Stomach smooth muscle (tissue), 2 donors: ENCODE results near the gene P2RY8.

Experiments
- H3K27ac ChIP-seq: one replicate; pipeline ENCODE4 v1.7.0; 2013; ENCODE audit warnings: mild to moderate bottlenecking, low read length, inconsistent platforms
- H3K27me3 ChIP-seq, 2 donors: one replicate each; pipeline ENCODE4 v1.7.0; 2013; ENCODE audit warnings: low read length in 2 of 2; ENCODE audit not compliant: insufficient read depth in 2 of 2, control insufficient read depth in 1 of 2
- H3K36me3 ChIP-seq, 2 donors: one replicate each; pipeline ENCODE4 v1.7.0; 2013; ENCODE audit warnings: low read length in 2 of 2; ENCODE audit not compliant: control insufficient read depth in 2 of 2, insufficient read depth in 2 of 2
- H3K4me1 ChIP-seq: one replicate; pipeline ENCODE4 v1.7.0; 2013; ENCODE audit warnings: low read length; ENCODE audit not compliant: control insufficient read depth, insufficient read depth
- H3K4me3 ChIP-seq, 2 donors: one replicate each; pipeline ENCODE4 v1.7.0; 2013; ENCODE audit warnings: low read length in 2 of 2
- H3K9ac ChIP-seq, 2 donors: one replicate each; pipeline ENCODE4 v1.7.0; 2013; ENCODE audit warnings: low read length in 2 of 2, mild to moderate bottlenecking in 1 of 2
- H3K9me3 ChIP-seq, 2 donors: one replicate each; pipeline ENCODE4 v1.7.0; 2013; ENCODE audit warnings: low read length in 2 of 2; ENCODE audit not compliant: control insufficient read depth in 2 of 2
- donor health status: healthy.
- donor health status: Pancreatic carcinoma.

The P2RY8 gene

GRCh38 chrX:1421433-1422134 is 115.4 kb downstream of the P2RY8 start:
- peaks cover 40 to 55% of the 10 kb centered on the region in 2 donors for H3K36me3 ChIP-seq
- H3K27ac ChIP-seq, result no peak overlapping the region
- no peaks in the 10 kb centered on the region for H3K27me3 ChIP-seq
- H3K9me3 ChIP-seq, result peaks cover 2 to 13% of the 10 kb centered on the region in 2 donors
- H3K4me3 ChIP-seq, result no peak overlapping the region
- H3K9ac ChIP-seq, result no peak overlapping the region
- no peaks in the 10 kb centered on the region for H3K4me1 ChIP-seq

GRCh38 chrX:1420371-1420770 is 116.6 kb downstream of the P2RY8 start:
- H3K36me3 ChIP-seq, result peaks cover 42 to 54% of the 10 kb centered on the region in 2 donors
- no peaks in the 10 kb centered on the region for H3K27me3 ChIP-seq
- no peak overlapping the region for H3K4me3 ChIP-seq
- no peaks in the 10 kb centered on the region for H3K4me1 ChIP-seq
- peaks cover 2 to 13% of the 10 kb centered on the region in 2 donors for H3K9me3 ChIP-seq
- no peak overlapping the region for H3K9ac ChIP-seq
- H3K27ac ChIP-seq, result no peak overlapping the region

- Histone ChIP-seq H3K27me3 (no peaks in the 10 kb centered on the region), H3K27ac (no peak overlapping the region), H3K9me3 (peaks cover 2 to 13% of the 10 kb centered on the region in 2 donors), H3K4me1 (no peaks in the 10 kb centered on the region), H3K36me3 (peaks cover 38 to 48% of the 10 kb centered on the region in 2 donors), H3K4me3 (no peak overlapping the region), H3K9ac (no peak overlapping the region)
Observed at GRCh38 chrX:1419545-1420355, 117.2 kb downstream of the P2RY8 start.

GRCh38 chrX:1418901-1419544 is 118.0 kb downstream of the P2RY8 start:
- peaks cover 38 to 48% of the 10 kb centered on the region in 2 donors for H3K36me3 ChIP-seq

GRCh38 chrX:1417921-1418771 is 118.8 kb downstream of the P2RY8 start:
- H3K27me3 ChIP-seq, result no peaks in the 10 kb centered on the region
- no peak overlapping the region for H3K27ac ChIP-seq
- H3K4me3 ChIP-seq, result no peak overlapping the region
- H3K9ac ChIP-seq, result no peak overlapping the region
- H3K36me3 ChIP-seq, result peaks cover 32 to 44% of the 10 kb centered on the region in 2 donors
- H3K9me3 ChIP-seq, result peaks cover 2 to 13% of the 10 kb centered on the region in 2 donors
- no peaks in the 10 kb centered on the region for H3K4me1 ChIP-seq

More at GRCh38 chrX:1418901-1419544, 118.0 kb downstream of the P2RY8 start:
- Histone ChIP-seq H3K9me3 (peaks cover 2 to 13% of the 10 kb centered on the region in 2 donors), H3K9ac (no peak overlapping the region), H3K27ac (no peak overlapping the region), H3K27me3 (no peaks in the 10 kb centered on the region), H3K4me3 (no peak overlapping the region), H3K4me1 (no peaks in the 10 kb centered on the region)

GRCh38 chrX:1416965-1417760 is 119.8 kb downstream of the P2RY8 start:
- Histone ChIP-seq H3K4me1 (no peaks in the 10 kb centered on the region), H3K4me3 (no peak overlapping the region), H3K9ac (no peak overlapping the region), H3K27ac (no peak overlapping the region), H3K27me3 (no peaks in the 10 kb centered on the region), H3K9me3 (peaks cover 0 to 9% of the 10 kb centered on the region in 2 donors), H3K36me3 (peaks cover 30 to 40% of the 10 kb centered on the region in 2 donors)

GRCh38 chrX:1416327-1416784 is 120.6 kb downstream of the P2RY8 start:
- Histone ChIP-seq H3K4me1 (no peaks in the 10 kb centered on the region), H3K4me3 (no peak overlapping the region), H3K9me3 (peaks cover 0 to 5% of the 10 kb centered on the region in 2 donors), H3K9ac (no peak overlapping the region), H3K27me3 (no peaks in the 10 kb centered on the region), H3K36me3 (peaks cover 22 to 32% of the 10 kb centered on the region in 2 donors), H3K27ac (no peak overlapping the region)
